NCI-H146 (cell line): ENCODE results near the gene MAP2K2.
"Not testable (repeated sequence)": the region's sequence is repeated elsewhere in the genome, so short reads cannot be mapped to it uniquely, and the experiment has no call there.

ENCODE experiments used
- DNase-seq: peaks from one replicate; lab custom pipeline; 2025; lab: John Stamatoyannopoulos, UW

MAP2K2 gene

DNA sequence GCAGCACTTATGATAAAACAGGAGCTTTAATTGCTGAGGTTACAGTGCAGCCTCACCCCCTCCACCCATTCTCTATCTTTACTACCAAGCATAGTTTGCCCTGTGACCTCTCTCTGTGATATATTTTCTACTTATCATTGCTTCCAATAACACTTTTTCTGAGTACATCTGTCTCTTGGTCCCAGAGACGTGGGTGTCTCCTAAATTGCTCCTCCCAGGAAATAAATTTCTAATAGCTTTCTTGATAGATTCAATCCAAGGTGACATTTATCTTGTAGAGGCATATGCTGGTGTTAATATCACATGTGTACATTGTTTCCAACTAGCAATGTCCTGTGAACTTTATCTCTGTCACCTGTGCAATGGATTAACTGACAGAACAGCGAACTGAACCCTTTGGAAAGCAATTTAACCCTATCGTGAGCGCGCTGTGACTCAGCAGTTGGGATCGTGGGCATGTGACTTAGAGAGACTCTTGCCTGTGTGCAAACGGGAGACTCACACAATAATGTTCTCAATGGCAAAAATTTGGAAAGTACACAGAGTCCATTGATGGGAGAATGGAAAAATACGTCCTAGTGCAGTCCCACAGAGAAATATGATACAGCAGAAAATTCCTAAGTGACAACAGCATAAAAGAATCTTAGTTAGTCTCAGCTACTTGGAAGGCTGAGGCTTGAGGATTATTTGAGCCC, 7.0 kb upstream of the MAP2K2 start:
- DNase-seq: no peak

DNA sequence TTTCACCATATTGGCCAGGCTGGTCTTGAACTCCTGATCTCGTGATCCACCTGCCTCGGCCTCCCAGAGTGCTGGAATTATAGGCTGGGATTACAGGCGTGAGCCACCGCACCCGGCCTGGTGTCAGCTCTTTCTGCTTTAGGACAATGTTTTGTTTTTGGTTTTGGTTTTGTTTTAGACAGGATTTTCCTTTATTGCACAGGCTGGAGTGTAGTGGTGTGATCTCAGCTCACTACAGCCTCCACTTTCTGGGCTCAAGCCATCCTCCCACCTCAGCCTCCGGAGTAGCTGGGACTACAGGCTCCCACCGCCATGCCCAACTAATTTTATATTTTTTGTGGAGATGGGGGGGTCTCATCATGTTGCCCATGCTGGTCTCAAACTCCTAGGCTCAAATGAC, 5.1 kb upstream of the MAP2K2 start:
- not testable (repeated sequence) for DNase-seq

DNA sequence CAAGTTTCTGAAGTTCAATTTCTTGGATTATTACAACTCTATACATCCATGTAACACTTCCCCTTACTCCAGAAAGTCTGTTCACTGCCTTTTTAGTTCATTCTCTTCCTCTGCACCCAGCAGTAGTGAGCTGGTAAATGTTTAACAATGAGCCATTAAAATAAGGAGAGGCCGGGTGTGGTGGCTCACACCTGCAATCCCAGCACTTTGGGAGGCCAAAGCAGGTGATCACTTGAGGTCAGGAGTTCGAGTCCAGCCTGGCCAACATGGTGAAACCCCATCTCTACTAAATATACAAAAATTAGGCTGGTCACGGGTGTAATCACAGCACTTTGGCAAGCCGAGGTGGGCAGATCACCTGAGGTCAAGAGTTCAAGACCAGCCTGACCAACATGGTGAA, 3.4 kb upstream of the MAP2K2 start:
- not testable (repeated sequence) for DNase-seq

DNA sequence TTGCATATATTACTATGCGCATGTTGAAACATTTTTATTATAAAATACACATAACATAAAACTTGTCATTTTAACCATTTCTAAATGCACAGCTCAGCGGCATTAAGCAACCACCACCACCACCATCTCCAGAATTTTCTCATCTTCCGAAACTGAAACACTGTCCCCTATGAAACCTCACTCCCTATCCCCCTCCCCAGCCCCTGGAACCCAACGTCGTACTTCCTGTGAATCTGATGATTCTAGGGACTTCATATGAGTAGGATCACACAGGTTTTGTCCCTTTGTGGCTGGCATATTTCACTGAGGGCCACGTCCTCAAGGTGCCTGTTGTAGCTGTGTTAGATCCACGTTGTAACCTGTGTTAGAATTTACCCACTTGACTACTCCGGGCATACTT, 716 bp upstream of the MAP2K2 start:
- no peak for DNase-seq

DNA sequence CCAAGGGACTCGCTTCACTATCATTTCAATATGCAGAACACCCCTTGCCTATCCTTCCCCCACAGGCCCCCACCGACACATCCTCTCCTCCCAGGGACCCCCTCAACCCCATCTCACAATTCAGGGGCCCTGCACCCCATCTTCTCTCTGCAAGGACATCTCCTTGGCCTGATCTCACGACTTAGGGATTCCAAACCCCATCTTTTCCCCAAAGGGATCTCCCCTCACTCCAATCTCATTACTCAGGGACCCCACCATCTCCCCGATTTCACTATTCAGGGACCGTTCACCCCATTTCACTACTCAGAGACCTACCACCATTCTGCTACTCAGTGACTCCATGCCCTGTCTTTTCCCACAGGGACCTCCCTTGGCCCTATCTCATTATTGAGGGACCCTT, 1.4 kb downstream of the MAP2K2 start:
- no peak for DNase-seq

DNA sequence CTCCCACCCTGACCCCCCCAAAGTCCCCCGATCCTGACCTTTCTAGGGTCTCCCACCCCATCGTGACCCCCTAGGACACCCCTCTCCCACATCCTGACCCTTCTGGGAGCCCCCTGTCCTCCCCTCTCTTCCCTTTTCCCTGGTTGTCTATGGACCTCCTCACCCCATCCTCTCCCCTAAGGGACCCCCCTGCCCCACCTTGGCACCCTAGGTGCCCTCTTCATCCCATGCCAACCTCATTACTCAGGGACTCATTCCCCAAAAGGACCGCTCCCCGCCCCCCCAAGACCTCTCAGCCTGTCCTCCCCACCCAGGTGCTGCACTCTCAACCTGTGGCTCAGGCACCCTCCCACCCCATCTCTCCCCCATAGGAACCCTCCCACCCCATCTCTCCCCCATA, 2.1 kb downstream of the MAP2K2 start:
- DNase-seq: no peak

DNA sequence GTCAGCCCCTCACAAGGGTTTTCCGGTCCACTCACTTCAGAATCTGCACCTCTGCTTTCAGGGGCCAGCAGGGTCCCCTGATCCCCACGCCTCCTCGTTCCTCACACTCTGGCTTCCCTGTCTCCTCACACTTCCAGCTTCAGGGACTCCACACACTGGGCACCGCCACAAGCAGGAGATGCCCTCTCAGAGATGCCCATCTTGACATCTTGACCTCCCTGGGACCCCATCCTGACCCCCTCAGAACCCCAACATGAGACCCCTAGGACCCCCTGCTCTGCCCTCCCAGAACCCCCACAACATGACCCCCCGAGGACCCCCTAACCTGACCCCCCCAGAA, 2.7 kb downstream of the MAP2K2 start:
- DNase-seq: no peak

DNA sequence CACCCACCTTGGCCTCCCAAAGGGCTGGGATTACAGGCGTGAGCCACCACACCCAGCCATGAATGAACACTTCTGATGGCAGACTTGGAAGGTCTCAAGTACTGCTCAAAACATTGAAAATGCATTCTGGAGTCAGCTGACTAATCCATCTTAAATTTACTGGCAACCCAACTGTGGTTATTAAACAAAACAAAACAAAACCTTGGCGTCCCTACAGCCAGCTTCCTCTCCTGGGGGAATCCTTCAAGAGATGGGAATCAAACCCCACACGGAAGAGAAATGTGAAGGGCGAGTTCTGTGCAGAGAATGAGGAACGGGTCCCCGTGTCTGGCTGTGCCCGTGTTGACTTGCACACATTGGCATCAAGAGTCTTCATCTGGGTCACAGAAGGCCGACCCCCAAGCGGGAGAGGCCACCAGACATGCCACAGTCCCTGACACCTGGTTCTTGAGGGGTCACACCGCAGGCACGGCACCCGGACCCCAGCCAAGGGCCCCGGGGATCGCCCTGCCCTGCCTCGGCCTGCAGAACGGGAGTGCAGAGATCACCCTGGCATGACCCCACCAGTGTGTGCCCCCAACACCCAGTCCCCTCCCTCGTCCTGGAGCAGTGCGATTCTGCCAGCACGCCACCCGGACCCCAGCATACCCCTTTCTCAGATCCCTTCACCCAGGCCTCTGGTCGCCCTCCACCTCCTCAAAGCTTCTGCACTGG, 3.2 kb downstream of the MAP2K2 start:
- no peak for DNase-seq

DNA sequence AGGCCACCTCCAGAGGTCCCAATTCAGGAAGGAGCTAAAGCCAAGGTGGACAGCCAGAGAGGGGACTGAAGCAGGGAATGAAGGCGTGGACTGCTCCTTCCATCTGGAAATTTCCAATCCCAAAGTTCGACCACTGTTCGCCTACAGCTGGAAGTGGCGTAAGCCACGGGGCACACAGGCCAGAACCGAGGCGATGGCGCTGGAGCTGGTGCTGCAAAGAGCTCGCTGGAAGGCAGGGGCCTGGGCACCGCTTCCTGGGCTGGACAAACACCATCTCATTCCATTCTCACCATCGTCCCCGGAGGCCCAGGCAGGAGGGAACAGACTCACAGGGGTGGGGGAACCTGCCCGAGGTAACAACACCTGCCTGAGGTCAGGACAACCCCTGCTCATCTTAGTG, 4.2 kb downstream of the MAP2K2 start:
- DNase-seq: no peak

DNA sequence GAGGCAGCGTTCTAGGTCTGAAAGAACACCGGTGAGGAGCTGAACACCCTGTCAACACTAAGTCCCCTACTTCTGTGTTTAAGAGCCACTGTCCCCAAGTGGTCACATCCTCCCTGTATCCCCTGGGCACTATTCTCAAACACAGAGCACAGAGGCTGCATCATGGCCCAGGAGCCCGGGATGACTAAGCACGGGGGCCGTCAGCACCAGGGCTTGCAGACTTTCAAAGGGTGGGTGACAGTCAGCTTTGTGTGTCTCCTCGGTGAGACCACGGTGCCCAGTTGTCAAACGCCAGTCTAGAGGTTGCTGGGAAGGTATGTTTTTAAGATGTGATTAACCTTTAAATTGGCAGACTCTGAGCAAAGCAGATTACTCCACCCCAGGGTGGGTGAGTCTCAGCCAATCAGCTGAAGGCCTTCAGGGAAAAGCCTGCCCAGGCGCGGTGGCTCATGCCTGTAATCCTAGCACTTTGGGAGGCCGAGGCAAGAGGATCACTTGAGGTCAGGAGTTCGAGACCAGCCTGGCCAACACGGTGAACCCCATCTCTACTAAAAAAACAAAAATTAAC, 8.0 kb downstream of the MAP2K2 start:
- no peak for DNase-seq

DNA sequence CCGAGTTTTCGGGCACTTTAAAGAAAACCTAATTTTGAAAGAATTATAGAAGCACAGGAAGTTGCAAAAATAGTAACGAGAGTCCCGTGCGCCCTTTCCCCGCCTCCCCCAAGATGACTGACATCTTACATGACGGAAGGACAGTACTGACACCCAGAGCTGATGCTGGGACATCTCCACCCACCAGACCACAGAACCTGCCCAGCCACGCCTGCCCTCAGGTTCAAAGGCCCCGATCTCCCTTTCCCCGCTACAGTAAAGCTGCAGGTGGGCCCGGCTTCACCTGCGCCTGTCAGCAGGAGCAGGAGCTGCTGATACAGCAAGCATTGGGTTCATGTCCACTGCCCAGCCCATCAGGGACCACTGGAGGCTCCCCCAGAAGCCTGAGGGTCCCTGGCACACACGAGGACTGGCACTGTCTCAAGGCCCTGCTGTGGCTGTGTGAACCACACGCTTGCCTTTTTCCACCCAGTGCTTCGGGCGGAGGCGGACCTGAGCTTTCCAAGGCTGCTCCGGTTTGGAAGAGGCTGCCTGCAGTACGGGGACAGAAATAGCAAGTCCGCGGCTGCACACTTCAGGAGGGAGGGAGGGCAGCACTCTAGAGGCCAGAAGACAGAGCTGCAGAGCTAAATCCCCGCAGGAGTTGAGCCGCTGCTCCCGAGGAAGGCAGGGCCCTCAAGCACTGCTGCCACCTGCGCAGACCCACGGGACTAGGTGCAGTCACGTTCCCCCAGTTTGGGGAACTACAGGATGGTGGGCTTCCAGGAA, 8.7 kb downstream of the MAP2K2 start:
- DNase-seq: no peak

DNA sequence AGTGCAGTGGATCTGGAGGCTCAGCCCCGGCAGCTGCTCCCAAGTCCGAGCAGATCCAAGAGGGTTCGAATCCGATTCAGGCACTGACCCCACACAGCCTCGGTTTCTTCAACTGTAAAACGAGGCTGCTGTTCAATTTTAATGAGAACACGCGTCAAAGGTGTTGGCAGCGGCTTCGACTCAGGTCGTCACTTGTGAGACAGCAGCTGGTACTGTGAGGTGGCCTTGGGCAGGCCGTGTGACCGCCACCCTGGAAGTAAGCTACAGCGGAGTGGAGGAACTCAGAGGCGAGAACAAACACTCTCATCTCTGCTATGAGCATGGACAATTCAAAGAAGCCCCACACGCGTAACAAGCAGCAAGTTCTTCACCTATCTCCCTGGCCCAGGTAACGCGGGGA, 9.7 kb downstream of the MAP2K2 start:
- no peak for DNase-seq

DNA sequence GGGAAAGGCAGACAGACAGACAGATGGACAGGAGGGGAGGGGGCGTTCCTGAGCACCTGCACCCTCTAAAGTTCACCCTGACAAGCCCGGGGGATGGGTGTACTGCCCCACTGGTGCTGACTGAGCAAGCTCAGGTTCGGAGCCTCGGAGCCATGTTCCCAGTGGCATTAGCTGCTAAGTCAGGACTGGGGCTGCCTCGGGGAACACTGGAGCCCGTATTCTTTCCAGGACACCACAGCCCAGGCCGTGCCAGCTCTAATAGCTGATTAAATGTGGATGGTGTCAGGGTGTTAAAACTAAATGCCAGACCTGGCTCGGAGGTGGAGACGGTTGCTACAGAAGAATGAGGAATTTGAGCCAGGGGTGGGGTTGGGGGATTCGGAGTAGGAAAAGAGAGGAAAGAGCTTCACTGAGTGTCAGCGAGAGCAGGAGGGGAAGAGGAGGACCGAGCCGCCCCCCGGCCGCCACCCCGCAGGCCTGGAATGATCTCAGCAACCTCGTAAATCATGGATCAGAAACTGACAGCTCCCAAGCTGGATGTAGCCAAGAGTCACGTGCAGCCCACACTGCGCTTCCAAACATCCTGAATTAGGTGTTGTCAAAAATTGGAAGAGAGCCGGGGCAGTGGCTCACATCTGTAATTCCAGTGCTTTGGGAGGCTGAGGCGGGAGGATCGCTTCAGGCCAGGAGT, 10.4 kb downstream of the MAP2K2 start:
- DNase-seq: no peak

DNA sequence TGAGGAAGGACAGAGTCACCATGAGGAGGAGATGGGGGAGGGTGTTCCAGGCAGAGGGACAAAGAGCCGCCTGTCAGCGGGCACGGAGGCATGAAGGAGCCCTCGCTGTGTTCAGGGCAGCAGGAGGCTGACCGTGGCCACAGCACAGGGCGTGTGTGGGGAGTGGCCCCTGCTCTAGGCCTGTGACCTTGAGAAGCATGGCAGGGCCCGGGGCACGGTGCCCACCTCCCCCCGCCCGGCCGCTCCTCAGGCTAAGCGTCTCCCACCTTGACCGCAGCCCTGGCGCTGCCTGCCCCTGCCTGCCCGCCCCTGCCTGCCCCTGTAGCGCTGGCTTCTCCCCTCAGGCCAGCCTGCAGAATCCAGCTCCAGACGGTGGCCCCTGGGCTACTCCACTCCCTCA, 11.6 kb downstream of the MAP2K2 start:
- DNase-seq: no peak

DNA sequence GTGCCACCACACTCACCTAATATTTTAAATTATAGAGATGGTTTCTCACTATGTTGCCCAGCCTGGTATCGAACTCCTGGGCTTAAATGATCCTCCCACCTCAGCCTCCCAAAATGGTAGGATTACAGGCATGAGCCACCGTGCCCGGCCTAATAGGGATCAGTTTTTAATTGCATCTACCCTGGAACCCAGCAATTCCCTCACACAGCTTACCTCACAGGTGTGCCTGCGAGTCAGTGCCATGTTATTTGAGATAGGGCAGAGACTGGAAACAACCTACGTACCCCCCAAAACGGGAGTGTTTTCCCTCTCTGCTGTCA, 14.3 kb downstream of the MAP2K2 start:
- DNase-seq: no peak

DNA sequence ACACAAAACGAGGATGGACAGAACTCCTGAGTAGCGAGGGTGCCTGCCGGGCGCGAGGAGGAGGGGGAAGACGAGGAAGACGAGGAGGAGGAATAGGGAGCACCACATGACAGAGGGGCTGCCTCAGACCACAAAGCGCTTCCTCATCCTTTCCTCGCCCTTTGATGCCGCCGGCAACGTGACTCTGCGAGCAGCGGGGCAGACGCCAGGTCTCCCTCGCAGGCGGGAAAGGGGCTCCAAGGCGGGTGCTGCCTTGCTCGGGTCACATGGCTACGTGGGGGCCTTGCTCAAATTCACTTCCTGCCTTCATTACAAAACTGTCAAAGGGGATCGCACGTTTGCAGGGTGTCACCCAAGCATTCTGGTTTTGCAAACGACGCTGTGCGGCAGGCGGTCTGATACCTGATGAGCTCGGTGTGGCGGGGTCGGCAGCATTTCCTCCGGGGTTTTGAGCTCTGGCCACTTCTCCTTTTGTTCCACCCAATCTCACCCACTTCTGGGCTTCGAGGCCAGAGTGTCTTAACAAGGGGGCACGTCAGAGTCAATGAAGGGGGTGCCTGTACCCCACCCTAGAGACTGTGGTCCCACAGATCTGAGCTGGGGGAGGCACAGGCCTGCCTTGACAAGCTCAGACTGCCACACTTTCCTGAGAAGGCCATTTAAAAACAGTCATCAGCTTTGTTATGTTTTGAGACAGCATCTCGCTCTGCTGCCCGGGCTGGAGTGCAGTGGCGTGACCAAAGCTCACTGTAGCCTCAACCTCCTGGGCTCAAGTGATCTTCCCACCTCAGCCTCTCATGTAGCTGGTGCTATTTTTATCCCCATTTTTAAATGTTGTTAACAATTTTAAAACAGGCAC, 14.9 kb downstream of the MAP2K2 start:
- no peak for DNase-seq

DNA sequence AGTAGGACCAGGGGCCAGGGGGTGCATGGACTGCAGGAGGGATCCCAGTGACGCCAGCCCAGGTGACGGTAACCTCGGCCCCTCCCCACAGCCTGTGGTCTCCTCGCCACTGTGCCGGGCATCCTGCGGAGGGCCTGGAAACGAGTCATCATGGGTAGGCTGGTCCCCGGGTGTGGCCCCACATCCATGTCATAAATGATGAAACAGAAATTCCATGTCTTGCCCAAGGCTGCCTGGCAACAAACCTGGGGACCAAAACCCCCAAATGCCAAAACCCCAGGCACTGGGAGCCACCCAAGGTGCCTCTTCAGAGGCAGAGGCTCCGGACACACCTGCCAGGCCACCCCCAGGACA, 20.9 kb downstream of the MAP2K2 start:
- no peak for DNase-seq

DNA sequence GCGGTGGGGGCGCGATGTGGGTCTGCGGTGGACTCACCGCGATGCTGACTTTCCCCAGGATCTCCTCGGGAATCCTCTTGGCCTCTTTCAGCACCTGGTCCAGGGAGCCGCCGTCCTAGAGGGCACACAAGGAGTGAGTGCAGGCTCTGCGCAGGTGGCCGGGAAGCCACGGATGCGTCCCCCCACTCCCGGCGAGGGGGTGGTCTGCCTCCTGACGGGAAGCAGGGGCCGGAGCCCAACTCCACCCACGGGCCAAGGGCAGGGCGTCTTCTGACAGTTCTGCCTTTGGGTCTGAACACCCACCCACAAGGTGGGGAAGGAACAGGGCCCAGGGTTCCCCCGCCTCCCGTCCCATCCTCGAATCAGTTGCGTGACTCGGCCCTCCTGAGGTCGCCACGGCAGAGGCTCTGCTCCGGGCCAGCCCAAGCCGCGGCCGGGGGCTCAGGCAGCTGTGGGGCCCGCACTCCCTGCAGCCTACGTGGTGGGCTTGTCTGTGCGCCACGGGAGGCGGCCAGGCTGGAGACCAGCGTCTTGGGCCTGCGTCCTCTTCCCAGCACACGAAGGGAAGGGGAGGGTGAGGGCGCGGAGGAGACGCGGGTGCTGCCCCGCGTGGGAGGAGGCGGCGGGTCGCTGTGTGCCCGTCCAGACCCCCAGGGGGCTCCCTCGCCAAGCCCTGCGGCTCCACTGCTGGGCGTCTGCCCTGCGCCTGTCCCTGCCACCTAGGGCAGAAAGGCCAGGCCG, 21.4 kb downstream of the MAP2K2 start:
- DNase-seq: no peak

DNA sequence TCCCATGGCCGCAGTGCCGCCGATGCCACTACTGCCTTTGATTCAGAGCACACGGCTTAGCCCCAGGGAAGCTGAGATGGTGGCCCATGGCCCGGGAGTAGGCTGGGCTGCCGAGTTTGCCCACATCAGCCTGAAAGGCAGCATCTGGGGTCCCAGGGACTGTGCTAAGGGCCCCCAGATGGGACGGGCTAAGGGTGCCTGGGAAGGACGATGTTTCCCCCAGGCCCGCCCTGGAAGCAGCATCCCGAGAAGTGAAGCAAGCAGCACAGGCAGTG, 22.5 kb downstream of the MAP2K2 start:
- no peak for DNase-seq

DNA sequence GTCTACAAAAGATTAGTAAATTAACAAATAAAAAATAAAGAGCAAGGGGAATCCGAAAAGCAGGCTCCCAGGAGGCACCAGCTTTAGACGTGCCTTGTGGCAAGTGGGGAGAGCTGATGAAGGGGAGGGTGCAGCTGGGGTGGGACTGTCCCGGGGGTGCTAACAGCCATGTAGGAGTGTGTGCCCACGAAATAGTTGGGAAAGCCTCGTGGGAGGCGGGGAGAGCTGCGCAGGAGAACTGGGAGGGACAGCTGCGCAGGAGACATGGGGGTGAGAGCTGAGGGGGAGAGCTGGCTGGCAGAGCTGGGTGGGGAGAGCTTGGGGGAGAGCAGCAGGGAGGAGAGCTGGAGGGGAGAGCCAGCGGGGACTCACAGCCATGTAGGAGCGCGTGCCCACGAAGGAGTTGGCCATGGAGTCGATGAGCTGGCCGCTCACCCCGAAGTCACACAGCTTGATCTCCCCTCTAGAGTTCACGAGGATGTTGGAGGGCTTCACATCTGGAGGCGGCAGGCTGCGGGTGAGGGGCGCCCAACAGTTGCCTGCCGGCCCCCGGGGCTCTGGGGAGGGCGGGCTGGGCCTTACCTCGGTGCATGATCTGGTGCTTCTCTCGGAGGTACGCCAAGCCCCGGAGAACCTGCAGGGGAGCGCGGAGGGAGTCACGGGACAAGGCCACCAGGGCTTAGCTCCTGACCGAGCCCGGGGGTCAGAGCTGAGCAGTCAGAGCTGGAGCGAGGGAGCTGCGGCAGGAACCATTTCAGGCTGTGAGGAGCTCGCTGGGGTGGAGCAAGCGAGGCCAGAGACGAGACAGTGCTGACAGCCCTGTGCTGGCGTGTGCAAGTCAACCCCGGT, 23.1 kb downstream of the MAP2K2 start:
- no peak for DNase-seq
